HEK293 (cell line): ENCODE measurements around the gene PDYN.

ENCODE experiments used
- CTCF ChIA-PET: fragments of 350-600 bp; formaldehyde crosslinking; extraction: SDS; loops from one replicate; lab custom pipeline; 2021; ENCODE audit warnings: antibody characterized with exemption; lab: Yijun Ruan, JAX
- POLR2A ChIA-PET: fragments of 300-600 bp; formaldehyde crosslinking; extraction: SDS; loops from one replicate; lab custom pipeline; 2020; ENCODE audit warnings: antibody characterized with exemption, inconsistent platforms; lab: Yijun Ruan, JAX
- H3K27ac ChIP-seq: fragments of 200-500 bp; sonication (Bioruptor generic); 2 replicates; pipeline ENCODE4 v1.5.1; 2014; ENCODE audit warnings: low read depth, low read length, control low read depth, inconsistent platforms; ENCODE audit errors: extremely low read depth
- H3K36me3 ChIP-seq, 2 experiments: fragments of 200-500 bp in 1 of 2; sonication (Bioruptor generic) in 1 of 2; 1 replicate in 1 of 2; 2 replicates in 1 of 2; pipeline ENCODE4 v1.5.1; 2014 to 2017; ENCODE audit warnings: inconsistent platforms in 2 of 2, low read length in 2 of 2; ENCODE audit not compliant: control insufficient read depth in 2 of 2, insufficient read depth in 1 of 2
- H3K4me1 ChIP-seq: fragments of 200-500 bp; sonication (Bioruptor generic); 2 replicates; pipeline ENCODE4 v1.5.1; 2014; ENCODE audit warnings: mild to moderate bottlenecking, low read length, inconsistent platforms; ENCODE audit not compliant: control insufficient read depth, insufficient read depth
- H3K4me3 ChIP-seq: 2 replicates; pipeline ENCODE4 v1.5.1; 2011; ENCODE audit warnings: low read depth, mild to moderate bottlenecking, control low read depth, low read length, moderate library complexity
- H3K9me3 ChIP-seq: fragments of 200-500 bp; sonication (Bioruptor generic); 2 replicates; pipeline ENCODE4 v1.5.1; 2014; ENCODE audit warnings: low read depth, low read length, inconsistent platforms; ENCODE audit not compliant: control insufficient read depth, insufficient read depth
- BCL11B ChIP-seq: fragments of 450-650 bp; formaldehyde crosslinking; IDR thresholded peaks from 2 replicates; pipeline ENCODE4 v1.5.1; 2016; ENCODE audit warnings: low read depth, missing biosample characterization, missing genetic modification characterization
- HOXC10 ChIP-seq: sonication (generic); formaldehyde crosslinking; IDR thresholded peaks from 2 replicates; pipeline ENCODE4 v1.8.1; 2023; ENCODE audit warnings: mild to moderate bottlenecking, missing genetic modification reagents
- OVOL3 ChIP-seq: fragments of 450-650 bp; formaldehyde crosslinking; IDR thresholded peaks from 2 replicates; pipeline ENCODE4 v1.5.1; 2016; ENCODE audit warnings: missing biosample characterization, missing genetic modification characterization
- PRDM1 ChIP-seq: fragments of 450-650 bp; formaldehyde crosslinking; IDR thresholded peaks from 2 replicates; pipeline ENCODE4; 2016; ENCODE audit warnings: missing biosample characterization, missing genetic modification characterization
- PRDM4 ChIP-seq: fragments of 450-650 bp; formaldehyde crosslinking; IDR thresholded peaks from 2 replicates; pipeline ENCODE4 v1.5.1; 2017; ENCODE audit warnings: missing biosample characterization, missing genetic modification characterization
- ZBTB8A ChIP-seq: fragments of 450-650 bp; formaldehyde crosslinking; IDR thresholded peaks from 2 replicates; pipeline ENCODE4 v1.5.1; 2016; ENCODE audit warnings: missing biosample characterization, missing genetic modification characterization
- ZNF138 ChIP-seq: fragments of 450-650 bp; formaldehyde crosslinking; IDR thresholded peaks from 2 replicates; pipeline ENCODE4 v1.5.1; 2016; ENCODE audit warnings: missing biosample characterization, missing genetic modification characterization, borderline replicate concordance
- ZNF223 ChIP-seq: fragments of 450-650 bp; formaldehyde crosslinking; IDR thresholded peaks from 2 replicates; pipeline ENCODE4 v1.5.1; 2016; ENCODE audit warnings: missing biosample characterization, missing genetic modification characterization
- ZNF280C ChIP-seq: fragments of 450-650 bp; formaldehyde crosslinking; IDR thresholded peaks from 2 replicates; pipeline ENCODE4 v1.5.1; 2016; ENCODE audit warnings: missing biosample characterization, missing genetic modification characterization
- ZNF292 ChIP-seq: fragments of 450-650 bp; formaldehyde crosslinking; IDR thresholded peaks from 2 replicates; pipeline ENCODE4 v1.5.1; 2016; ENCODE audit warnings: low read depth, missing biosample characterization, missing genetic modification characterization, borderline replicate concordance
- ZNF311 ChIP-seq: fragments of 450-650 bp; formaldehyde crosslinking; IDR thresholded peaks from 2 replicates; pipeline ENCODE4 v1.5.1; 2017; ENCODE audit warnings: missing biosample characterization, missing genetic modification characterization, borderline replicate concordance
- ZNF501 ChIP-seq: fragments of 450-650 bp; formaldehyde crosslinking; IDR thresholded peaks from 2 replicates; pipeline ENCODE4 v1.5.1; 2016; ENCODE audit warnings: missing biosample characterization, missing genetic modification characterization
- ZNF544 ChIP-seq: fragments of 450-650 bp; formaldehyde crosslinking; IDR thresholded peaks from 2 replicates; pipeline ENCODE4 v1.5.0; 2017; ENCODE audit warnings: missing biosample characterization, missing genetic modification characterization
- ZNF560 ChIP-seq: fragments of 450-650 bp; formaldehyde crosslinking; IDR thresholded peaks from 2 replicates; pipeline ENCODE4 v1.5.1; 2017; ENCODE audit warnings: missing biosample characterization, missing genetic modification characterization, borderline replicate concordance
- ZNF561 ChIP-seq: fragments of 450-650 bp; IDR thresholded peaks from 2 replicates; pipeline ENCODE4 v1.5.1; 2018; ENCODE audit warnings: missing biosample characterization, missing genetic modification characterization, borderline replicate concordance
- ZNF571 ChIP-seq: fragments of 450-650 bp; formaldehyde crosslinking; IDR thresholded peaks from 2 replicates; pipeline ENCODE4 v1.5.0; 2017; ENCODE audit warnings: missing biosample characterization, missing genetic modification characterization
- ZNF639 ChIP-seq: fragments of 450-650 bp; formaldehyde crosslinking; IDR thresholded peaks from 2 replicates; pipeline ENCODE4 v1.5.1; 2016; ENCODE audit warnings: missing biosample characterization, missing genetic modification characterization
- ZNF76 ChIP-seq: fragments of 450-650 bp; formaldehyde crosslinking; IDR thresholded peaks from 2 replicates; pipeline ENCODE4; 2016; ENCODE audit warnings: low read depth, missing biosample characterization, missing genetic modification characterization, borderline replicate concordance
- ZNF777 ChIP-seq: fragments of 450-650 bp; formaldehyde crosslinking; IDR thresholded peaks from 2 replicates; pipeline ENCODE4 v1.5.1; 2017; ENCODE audit warnings: missing biosample characterization, missing genetic modification characterization, borderline replicate concordance
- ZNF837 ChIP-seq: fragments of 450-650 bp; formaldehyde crosslinking; IDR thresholded peaks from 2 replicates; pipeline ENCODE4 v1.5.1; 2016; ENCODE audit warnings: missing biosample characterization, missing genetic modification characterization
- ZSCAN16 ChIP-seq: fragments of 450-650 bp; formaldehyde crosslinking; IDR thresholded peaks from 2 replicates; pipeline ENCODE4 v1.5.1; 2016; ENCODE audit warnings: missing biosample characterization, missing genetic modification characterization

Gene PDYN

GRCh38 chr20:1939270-1939595, 54.6 kb downstream of the PDYN start:
- POLR2A ChIA-PET, result no interaction called here
- H3K4me3 ChIP-seq, result no peak overlapping the region
- no peak overlapping the region for H3K27ac ChIP-seq
- CTCF ChIA-PET, result no interaction called here
- TF ChIP-seq ZNF76 (tag by site-specific recombination) (no peak), ZNF571 (tag by site-specific recombination) (no peak), ZNF292 (tag by site-specific recombination) (no peak), ZNF311 (tag by site-specific recombination) (no peak), PRDM4 (tag by site-specific recombination) (no peak), ZNF561 (tag by site-specific recombination) (no peak), ZNF837 (tag by site-specific recombination) (no peak), ZSCAN16 (tag by site-specific recombination) (no peak), ZNF223 (tag by site-specific recombination) (no peak), PRDM1 (tag by site-specific recombination) (no peak), ZBTB8A (tag by site-specific recombination) (no peak), ZNF544 (tag by site-specific recombination) (no peak), ZNF639 (tag by site-specific recombination) (no peak), BCL11B (no peak), OVOL3 (tag by site-specific recombination) (no peak), ZNF777 (tag by site-specific recombination) (no peak), ZNF560 (tag by site-specific recombination) (no peak), ZNF501 (tag by site-specific recombination) (no peak), ZNF280C (no peak)
- H3K9me3 ChIP-seq, result no peaks in the 10 kb centered on the region
- H3K4me1 ChIP-seq, result no peaks in the 10 kb centered on the region
- peaks cover 0 to 5% of the 10 kb centered on the region in 2 experiments; a peak in 1 of 3 replicates for H3K36me3 ChIP-seq

DNA sequence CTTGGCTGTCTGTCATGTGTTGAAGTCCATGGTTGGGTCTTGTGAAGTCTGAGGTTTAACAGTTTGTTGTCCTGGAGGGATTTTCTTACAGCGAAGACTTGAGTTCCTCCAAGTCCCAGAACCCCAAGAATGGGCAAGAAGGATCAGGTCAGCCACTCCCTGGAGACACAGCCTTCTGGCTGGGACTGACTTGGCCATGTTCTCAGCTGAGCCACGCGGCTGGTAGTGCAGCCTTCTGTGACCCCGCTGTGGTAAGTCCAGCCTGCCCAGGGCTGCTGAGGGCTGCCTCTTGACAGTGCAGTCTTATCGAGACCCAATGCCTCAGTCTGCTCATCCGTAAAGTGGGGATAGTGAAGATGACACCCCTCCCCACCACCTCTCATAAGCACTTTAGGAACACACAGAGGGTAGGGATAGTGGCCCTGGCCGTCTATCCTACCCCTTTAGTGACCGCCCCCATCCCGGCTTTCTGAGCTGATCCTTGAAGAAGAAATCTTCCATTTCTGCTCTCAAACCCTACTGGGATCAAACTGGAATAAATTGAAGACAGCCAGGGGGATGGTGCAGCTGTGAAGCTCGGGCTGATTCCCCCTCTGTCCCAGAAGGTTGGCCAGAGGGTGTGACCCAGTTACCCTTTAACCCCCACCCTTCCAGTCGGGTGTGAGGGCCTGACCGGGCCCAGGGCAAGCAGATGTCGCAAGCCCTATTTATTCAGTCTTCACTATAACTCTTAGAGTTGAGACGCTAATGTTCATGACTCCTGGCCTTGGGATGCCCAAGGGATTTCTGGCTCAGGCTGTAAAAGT, 55.2 kb downstream of the PDYN start:
- no peaks in the 10 kb centered on the region for H3K9me3 ChIP-seq
- TF ChIP-seq PRDM1 (tag by site-specific recombination), result no peak
- no peak for TF ChIP-seq ZNF544 (tag by site-specific recombination)
- no peak for TF ChIP-seq ZNF138 (tag by site-specific recombination)
- TF ChIP-seq HOXC10 (CRISPR knock-in tag), result no peak
- H3K4me1 ChIP-seq, result no peaks in the 10 kb centered on the region
- H3K36me3 ChIP-seq, result peaks cover 0 to 5% of the 10 kb centered on the region in 2 experiments; a peak in 1 of 3 replicates
- ChIA-PET POLR2A (no interaction called here), CTCF (no interaction called here)
- no peak overlapping the region for H3K27ac ChIP-seq
- H3K4me3 ChIP-seq, result no peak overlapping the region
